Endothelial cell of umbilical vein (primary cell): Measurements from ENCODE around the gene PRPF19. TPM values are rescaled to one million over a fixed set of nuclear protein-coding genes. Genes with fewer than 3 reads are reported as not detected.

ENCODE experiments used
- BruUV-seq: library from RNA; stranded (reverse); fragments of 400-500 nt; replicated peaks from 2 replicates; lab custom pipeline; 2021; lab: Mats Ljungman, UMichigan
- CTCF ChIA-PET: fragments of 300-600, 350-600 bp; sonication (Branson Sonifier 250); formaldehyde crosslinking; loops from one replicate; lab custom pipeline; 2021; ENCODE audit warnings: antibody characterized with exemption, inconsistent platforms; lab: Charles Lee
- POLR2A ChIA-PET: fragments of 300-600, 350-600 bp; sonication (Branson Sonifier 250); formaldehyde crosslinking; loops from one replicate; lab custom pipeline; 2021; ENCODE audit warnings: antibody characterized with exemption, inconsistent platforms; lab: Charles Lee
- DNase-seq: peaks from one replicate; pipeline ENCODE4 v3.0.0-alpha.2; 2011; ENCODE audit warnings: low read depth, low spot score
- FAIRE-seq: peaks from 2 replicates; lab custom pipeline; 2011; peaks lifted over from hg19 to GRCh38; lab: Jason Lieb, UNC
- H2AFZ ChIP-seq: 2 replicates; pipeline ENCODE4 v1.6.0; 2012; ENCODE audit warnings: low read depth, low read length, control low read depth, inconsistent platforms
- H3K27ac ChIP-seq: 2 replicates; pipeline ENCODE4 v1.5.1; 2011; ENCODE audit warnings: low read depth, mild to moderate bottlenecking, control low read depth, low read length, moderate library complexity; ENCODE audit not compliant: insufficient read depth
- H3K27me3 ChIP-seq, 2 experiments: 2 replicates each; pipeline versions ENCODE4 v1.6.0 to v1.6.1; 2011; ENCODE audit warnings: low read length in 2 of 2, mixed read lengths in 1 of 2; ENCODE audit not compliant: control insufficient read depth in 2 of 2, insufficient read depth in 2 of 2
- H3K36me3 ChIP-seq, 2 experiments: 2 replicates in 1 of 2; 3 replicates in 1 of 2; pipeline ENCODE4 v1.5.1; 2011; ENCODE audit warnings: low read length in 2 of 2, mild to moderate bottlenecking in 1 of 2, moderate library complexity in 1 of 2; ENCODE audit not compliant: control insufficient read depth in 2 of 2, insufficient read depth in 2 of 2; ENCODE audit errors: extremely low read depth in 1 of 2
- H3K4me1 ChIP-seq: 3 replicates; pipeline ENCODE4 v1.5.1; 2011; ENCODE audit warnings: mild to moderate bottlenecking, low read length; ENCODE audit not compliant: control insufficient read depth, insufficient read depth; ENCODE audit errors: extremely low read depth
- H3K4me2 ChIP-seq: 2 replicates; pipeline ENCODE4 v1.6.1; 2011; ENCODE audit warnings: low read length, control low read depth, mixed read lengths; ENCODE audit not compliant: insufficient read depth
- H3K4me3 ChIP-seq, 3 experiments: fragments of 200-600 bp in 1 of 3; sonication (generic), shearing (Covaris generic) in 1 of 3; replicated peaks in 1 of 3; 2 replicates each; pipeline ENCODE4 v1.5.1; 2011 to 2016; ENCODE audit warnings: control low read depth in 3 of 3, low read length in 3 of 3, mild to moderate bottlenecking in 2 of 3, inconsistent platforms in 1 of 3, low read depth in 1 of 3, moderate library complexity in 1 of 3; ENCODE audit not compliant: insufficient read depth in 1 of 3
- H3K79me2 ChIP-seq: 2 replicates; pipeline ENCODE4 v1.6.0; 2012; ENCODE audit warnings: low read length, inconsistent platforms; ENCODE audit not compliant: control insufficient read depth, insufficient read depth
- H3K9ac ChIP-seq: replicated peaks from 2 replicates; pipeline ENCODE3; 2011; ENCODE audit warnings: low read length, control low read depth; ENCODE audit not compliant: insufficient read depth; ENCODE audit errors: extremely low read depth
- H3K9me1 ChIP-seq: replicated peaks from 3 replicates; pipeline ENCODE4 v1.6.0; 2011; ENCODE audit warnings: mild to moderate bottlenecking, low read length; ENCODE audit not compliant: control insufficient read depth, insufficient read depth; ENCODE audit errors: extremely low read depth
- H3K9me3 ChIP-seq: replicated peaks from 2 replicates; pipeline ENCODE4 v1.5.1; 2012; ENCODE audit warnings: low read length, inconsistent platforms; ENCODE audit not compliant: control insufficient read depth, insufficient read depth
- H4K20me1 ChIP-seq: replicated peaks from 2 replicates; pipeline ENCODE3; 2011; ENCODE audit warnings: mild to moderate bottlenecking, low read length; ENCODE audit not compliant: control insufficient read depth, insufficient read depth; ENCODE audit errors: extremely low read depth
- EZH2 ChIP-seq: IDR thresholded peaks from 2 replicates; pipeline ENCODE4 v1.6.1; 2012; ENCODE audit warnings: borderline replicate concordance, low read depth, mild to moderate bottlenecking, moderate library complexity, low read length, inconsistent platforms; ENCODE audit not compliant: severe bottlenecking
- FOS ChIP-seq: IDR thresholded peaks from 2 replicates; pipeline ENCODE4 v1.6.1; 2011; ENCODE audit warnings: mild to moderate bottlenecking, low read length, moderate library complexity, borderline replicate concordance; ENCODE audit not compliant: insufficient read depth
- GATA2 ChIP-seq: IDR thresholded peaks from 2 replicates; pipeline ENCODE4 v1.7.0; 2011; ENCODE audit warnings: low read depth, mild to moderate bottlenecking, moderate library complexity, mixed read lengths, low read length; ENCODE audit not compliant: insufficient read length, insufficient read depth
- POLR2A ChIP-seq: IDR thresholded peaks from 2 replicates; pipeline ENCODE4 v1.6.1; 2012; ENCODE audit warnings: low read depth, mild to moderate bottlenecking, control low read depth, low read length
- dilution Hi-C: fragments of 300-500 bp; cut with MboI; formaldehyde crosslinking; loops from one replicate; pipeline ENCODE4 v1.15.0; 2019; ENCODE audit warnings: low sequenced_read_pairs; ENCODE audit not compliant: extremely low pct_ligation_motif_present
- intact Hi-C: fragments of 100-400 bp; cut with micrococcal nuclease; formaldehyde crosslinking; loops from one replicate; pipeline ENCODE4 v1.10.0; 2022
- polyA plus RNA-seq, 4 experiments: library from polyadenylated mRNA; depleted of rRNA in 3 of 4; stranded (reverse) in 3 of 4; unstranded in 1 of 4; fragments of >200 nt; gene quantifications; 2 replicates each; pipeline versions ENCODE4 v1.2.1 to v1.2.3, GENCODE V29; 2011 to 2012; ENCODE audit warnings: missing spikeins in 1 of 4
- total RNA-seq: library from RNA; stranded (reverse); gene quantifications from 2 replicates; pipeline ENCODE4 v1.2.3, GENCODE V29; 2021
- TF ChIP-seq, protein P1 (sequence below), 2 donors: IDR thresholded peaks; 1 replicate in 1 of 2; 2 replicates in 1 of 2; pipeline ENCODE4 v1.5.1; 2011; ENCODE audit warnings: low read length in 2 of 2, mild to moderate bottlenecking in 2 of 2, moderate library complexity in 2 of 2, control low read depth in 1 of 2, inconsistent platforms in 1 of 2, low read depth in 1 of 2; ENCODE audit not compliant: insufficient read depth in 1 of 2; ENCODE audit errors: extremely low read depth in 1 of 2

Gene PRPF19
- total and polyA plus RNA-seq, 2 donors (not counting 3 experiments of a cell fraction or from before 2014, with no cell fraction given): 97.1 to 126 TPM

GRCh38 chr11:60934124-60934789, 27.9 kb upstream of the PRPF19 start:
- Histone ChIP-seq H3K27ac (no peak overlapping the region), H3K4me1 (peaks cover 8% of the 10 kb centered on the region), H3K4me3 (no peak overlapping the region), H3K36me3 (peaks cover 0 to 34% of the 10 kb centered on the region in 2 experiments), H3K79me2 (no peaks in the 10 kb centered on the region), H3K4me2 (no peak overlapping the region), H3K9me3 (no peaks in the 10 kb centered on the region), H3K9ac (no peak overlapping the region), H3K27me3 (no peaks in the 10 kb centered on the region), H2AFZ (no peak overlapping the region), H4K20me1 (no peaks in the 10 kb centered on the region), H3K9me1 (no peaks in the 10 kb centered on the region)
- BruUV-seq: no TSS peak
- ChIA-PET CTCF (interaction anchor here (1.4 to 1.8 kb wide), 2 partner anchors 19 to 35 kb away, joined by 4 read pairs; no protein-coding TSS in a partner anchor), POLR2A (no interaction called here)
- dilution Hi-C loops: no loop called here
- no peak for DNase-seq
- FAIRE-seq: no peak
- intact Hi-C loops: no loop called here
- no peak for TF ChIP-seq EZH2
- TF ChIP-seq FOS: no peak
- TF ChIP-seq, protein P1, sequence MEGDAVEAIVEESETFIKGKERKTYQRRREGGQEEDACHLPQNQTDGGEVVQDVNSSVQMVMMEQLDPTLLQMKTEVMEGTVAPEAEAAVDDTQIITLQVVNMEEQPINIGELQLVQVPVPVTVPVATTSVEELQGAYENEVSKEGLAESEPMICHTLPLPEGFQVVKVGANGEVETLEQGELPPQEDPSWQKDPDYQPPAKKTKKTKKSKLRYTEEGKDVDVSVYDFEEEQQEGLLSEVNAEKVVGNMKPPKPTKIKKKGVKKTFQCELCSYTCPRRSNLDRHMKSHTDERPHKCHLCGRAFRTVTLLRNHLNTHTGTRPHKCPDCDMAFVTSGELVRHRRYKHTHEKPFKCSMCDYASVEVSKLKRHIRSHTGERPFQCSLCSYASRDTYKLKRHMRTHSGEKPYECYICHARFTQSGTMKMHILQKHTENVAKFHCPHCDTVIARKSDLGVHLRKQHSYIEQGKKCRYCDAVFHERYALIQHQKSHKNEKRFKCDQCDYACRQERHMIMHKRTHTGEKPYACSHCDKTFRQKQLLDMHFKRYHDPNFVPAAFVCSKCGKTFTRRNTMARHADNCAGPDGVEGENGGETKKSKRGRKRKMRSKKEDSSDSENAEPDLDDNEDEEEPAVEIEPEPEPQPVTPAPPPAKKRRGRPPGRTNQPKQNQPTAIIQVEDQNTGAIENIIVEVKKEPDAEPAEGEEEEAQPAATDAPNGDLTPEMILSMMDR (IDR thresholded peaks at IDR 0.05; ENCODE audit: extremely low read depth in 1 of 2, insufficient read depth in 1 of 2, low read depth in 1 of 2, low read length in 2 of 2): no peak
- no peak for TF ChIP-seq GATA2
- TF ChIP-seq POLR2A: no peak
